ENCODE results near the gene RFLNA.

- TF ChIP-seq EZH2 (IDR thresholded peaks at IDR 0.05; ENCODE audit: insufficient read depth, poor library complexity, severe bottlenecking) (no peak), EZH2phosphoT487 (IDR thresholded peaks at IDR 0.05; ENCODE audit: insufficient read depth, low read depth) (no peak)
Measured at GRCh38 chr12:124305776-124306685, 11.1 kb downstream of the RFLNA start.
